Occipital lobe (tissue), 2 donors: ENCODE data around the gene ITPR1. TPM values are rescaled to one million over a fixed set of nuclear protein-coding genes. Genes with fewer than 3 reads are reported as not detected.

ENCODE experiments used
- DNase-seq: peaks from one replicate; lab custom pipeline; 2025; lab: John Stamatoyannopoulos, UW
- total RNA-seq: library from RNA; depleted of rRNA; stranded (reverse); fragments of >200 nt; gene quantifications from one replicate; pipeline ENCODE4 v1.2.3, GENCODE V29; 2014

ITPR1 gene
- total RNA-seq, 1 donor from 2014 or later: 136 TPM

- DNase-seq: no peak
Measured at GRCh38 chr3:4845882-4846281, 352.7 kb downstream of the ITPR1 start.

- DNase-seq: no peak
Measured at GRCh38 chr3:4846543-4846942, 353.4 kb downstream of the ITPR1 start.

- DNase-seq: no peak
Measured at GRCh38 chr3:4848176-4848825, 355.2 kb downstream of the ITPR1 start.

- DNase-seq: no peak
Measured at GRCh38 chr3:4849136-4849535, 356.0 kb downstream of the ITPR1 start.

- no peak for DNase-seq
Measured at GRCh38 chr3:4849739-4850138, 356.6 kb downstream of the ITPR1 start.

- no peak for DNase-seq
Measured at GRCh38 chr3:4850211-4850927, 357.2 kb downstream of the ITPR1 start.

DNA sequence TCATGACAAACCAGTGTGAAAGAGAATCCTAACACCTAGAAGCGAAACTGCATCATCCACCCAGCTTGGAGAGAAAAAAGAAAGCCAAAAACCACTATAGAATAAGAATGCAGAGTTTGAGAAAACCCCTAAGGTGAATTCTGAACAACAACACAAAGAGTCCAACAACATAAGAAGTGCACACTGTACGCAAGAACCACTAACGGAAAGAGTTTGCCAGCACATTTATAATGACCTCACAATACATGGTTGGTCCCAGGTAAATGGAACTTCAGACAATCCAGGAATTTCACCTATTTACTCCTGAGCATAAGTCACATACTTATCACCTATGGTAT, 357.7 kb downstream of the ITPR1 start:
- no peak for DNase-seq

- no peak for DNase-seq
Measured at GRCh38 chr3:4852780-4853748, 359.9 kb downstream of the ITPR1 start.

DNA sequence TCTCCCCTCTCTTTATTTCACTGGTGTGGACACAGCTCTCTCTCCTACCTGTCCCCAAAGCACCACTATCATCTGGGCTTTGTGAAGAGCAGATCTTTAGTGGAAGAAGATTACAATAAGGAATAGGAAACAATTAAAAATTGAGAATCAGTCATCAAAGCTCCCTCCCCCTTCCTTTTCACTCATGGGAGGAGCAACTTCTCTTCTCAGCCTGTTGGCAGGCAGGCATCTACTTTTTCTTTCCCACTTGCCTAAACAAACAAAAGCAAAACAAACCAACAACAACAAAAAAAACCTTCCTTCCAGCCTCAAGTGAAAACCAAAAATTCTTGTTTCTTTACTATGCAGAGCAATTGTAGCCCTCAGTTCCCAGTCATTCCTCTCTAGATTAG, 360.6 kb downstream of the ITPR1 start:
- DNase-seq: no peak

- DNase-seq: no peak
Measured at GRCh38 chr3:4855676-4856075, 362.5 kb downstream of the ITPR1 start.

- DNase-seq: no peak
Measured at GRCh38 chr3:4856136-4856535, 363.0 kb downstream of the ITPR1 start.

DNA sequence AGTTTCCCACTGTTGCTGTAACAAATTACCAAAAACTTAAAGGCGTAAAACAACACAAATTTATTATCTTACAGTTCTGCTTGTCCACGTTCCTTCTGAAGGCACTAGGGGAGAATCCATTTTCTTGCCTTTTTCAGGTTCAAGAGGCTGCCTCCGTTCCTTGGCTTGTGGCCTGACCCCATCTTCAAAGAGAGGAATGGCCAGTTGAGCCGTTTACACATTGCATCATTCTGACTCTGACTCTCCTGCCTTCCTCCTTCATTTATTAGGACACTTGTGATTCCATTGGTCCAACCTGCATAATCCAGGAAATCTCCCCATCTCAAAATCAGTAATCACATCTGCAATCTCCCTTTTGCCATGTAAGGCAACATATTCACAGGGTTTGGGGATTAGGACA, 363.4 kb downstream of the ITPR1 start:
- DNase-seq: no peak

- DNase-seq: no peak
Measured at GRCh38 chr3:4856986-4857385, 363.8 kb downstream of the ITPR1 start.

DNA sequence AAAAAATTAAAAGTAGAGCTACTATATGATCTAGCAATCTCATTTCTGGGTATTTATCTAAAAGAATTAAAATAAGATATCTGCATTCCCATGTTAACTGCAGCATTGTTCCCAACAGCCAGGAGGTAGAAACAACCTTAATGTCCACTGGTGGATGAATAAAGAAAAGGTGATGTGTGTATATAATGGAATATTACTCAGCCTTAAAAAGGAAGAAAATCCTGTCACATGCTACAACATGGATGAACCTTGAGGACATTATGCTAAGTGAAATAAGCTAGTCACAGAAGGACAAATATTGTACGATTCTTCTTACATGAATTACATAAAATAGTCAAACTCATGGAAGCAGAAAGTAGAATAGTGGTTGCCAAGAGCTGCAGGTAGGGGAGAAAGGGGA, 366.6 kb downstream of the ITPR1 start:
- DNase-seq: no peak

DNA sequence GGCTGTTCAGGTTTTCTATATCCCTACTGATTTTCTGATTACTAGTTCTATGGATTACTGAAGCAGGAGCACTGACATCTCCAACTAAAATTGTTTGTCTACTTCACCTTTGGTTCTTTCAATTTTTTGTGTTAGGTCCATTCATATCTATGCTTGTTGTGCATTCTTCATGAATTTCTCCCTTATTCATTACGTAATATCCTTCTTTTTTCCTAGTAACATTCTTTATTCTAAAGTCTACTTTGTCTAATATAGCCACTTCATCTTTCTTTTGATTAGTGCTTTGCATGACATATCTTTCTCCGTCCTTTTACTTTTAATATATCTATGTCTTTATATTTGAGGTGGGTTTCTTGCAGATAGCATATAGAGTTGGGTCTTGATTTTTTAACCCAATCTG, 369.8 kb downstream of the ITPR1 start:
- no peak for DNase-seq

GRCh38 chr3:4864503-4864902, 371.4 kb downstream of the ITPR1 start:
- DNase-seq: no peak

DNA sequence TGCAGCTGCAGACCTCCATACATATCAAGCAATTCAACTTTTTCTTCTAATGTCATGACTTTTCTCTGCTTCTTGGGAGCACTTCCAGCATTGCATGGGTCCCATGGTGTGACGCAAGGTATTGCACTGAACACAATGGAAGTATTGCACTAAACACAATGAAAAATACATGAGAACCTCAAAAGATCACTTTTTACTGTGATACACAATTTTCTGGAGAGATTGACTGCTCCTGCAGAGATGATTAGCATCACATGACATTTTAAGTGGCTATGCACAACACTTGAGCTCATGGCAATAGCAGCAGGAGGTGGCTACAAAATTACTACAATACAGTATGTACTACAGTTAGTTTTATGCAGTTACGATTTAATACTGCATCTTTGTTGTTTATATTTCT, 372.6 kb downstream of the ITPR1 start:
- DNase-seq: no peak

DNA sequence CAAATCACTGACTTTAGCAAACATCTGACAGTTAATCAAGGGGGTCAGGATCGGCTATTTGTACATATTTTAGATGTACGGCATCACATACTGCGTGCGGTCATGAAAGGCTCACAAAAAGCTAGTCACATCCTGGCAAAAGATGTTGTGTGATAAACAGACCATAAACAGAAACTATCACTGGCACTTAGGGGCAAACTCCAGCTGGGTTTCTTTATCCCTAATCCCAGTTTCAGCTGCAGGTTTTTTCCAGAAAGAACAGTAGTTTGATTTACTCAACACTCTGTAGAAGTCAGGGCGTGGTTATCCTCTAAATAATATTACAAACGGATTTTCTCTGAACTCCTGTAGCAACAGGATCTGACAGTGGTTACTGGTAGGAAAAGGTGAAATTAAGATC, 373.7 kb downstream of the ITPR1 start:
- no peak for DNase-seq

DNA sequence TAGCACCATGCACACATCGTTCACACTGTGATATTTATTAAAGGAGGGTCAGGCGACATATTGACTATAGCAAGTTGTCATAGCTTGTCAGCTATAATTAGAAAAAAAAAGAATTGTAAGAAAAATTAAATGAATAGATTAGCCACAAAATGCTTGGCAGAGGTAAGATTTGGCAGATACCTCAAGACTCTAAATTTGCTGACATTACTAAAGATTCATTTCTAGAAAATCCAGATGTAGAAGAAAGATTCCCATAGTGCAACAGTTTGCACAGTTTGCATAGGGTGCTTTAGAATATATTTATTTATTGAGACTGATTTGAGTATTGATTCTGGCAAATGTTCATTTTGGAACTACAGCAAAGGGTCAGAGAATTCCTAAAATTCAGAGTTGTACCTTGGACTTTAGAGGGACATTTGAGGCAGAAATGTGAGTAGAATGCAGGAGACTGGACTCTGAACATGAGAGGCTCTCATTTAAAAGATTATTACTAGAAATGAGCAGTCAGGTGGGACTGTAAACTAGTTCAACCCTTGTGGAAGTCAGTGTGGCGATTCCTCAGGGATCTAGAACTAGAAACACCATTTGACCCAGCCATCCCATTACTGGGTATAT, 384.1 kb downstream of the ITPR1 start:
- no peak for DNase-seq

GRCh38 chr3:4880850-4881249, 387.7 kb downstream of the ITPR1 start:
- no peak for DNase-seq

DNA sequence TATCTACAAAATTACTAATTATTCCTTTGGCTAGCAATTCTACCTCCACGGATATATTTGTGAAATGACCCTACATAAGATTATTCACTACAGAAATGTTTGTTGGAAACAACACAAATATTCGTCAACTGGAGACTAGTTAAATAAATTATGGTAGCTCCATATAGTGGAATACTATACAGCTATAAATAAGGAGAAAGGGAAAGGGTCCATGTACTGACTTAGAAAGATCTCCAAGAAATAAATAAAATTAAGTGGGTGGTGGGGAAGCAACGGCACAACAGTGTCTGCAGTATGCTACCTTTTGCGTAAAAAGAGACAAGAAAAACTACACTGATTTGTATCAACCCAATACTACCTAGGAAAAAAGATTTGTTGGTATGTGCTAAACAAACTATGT, 389.4 kb downstream of the ITPR1 start:
- no peak for DNase-seq

- DNase-seq: no peak
Measured at GRCh38 chr3:4883011-4883410, 389.9 kb downstream of the ITPR1 start.
